Parathyroid adenoma (tissue), 2 donors: ENCODE measurements around the gene ETS1.
A peak's percentile ranks its signal among the peaks of the same experiment; 100 is the strongest.

Experiments
- H2AFZ ChIP-seq: fragments of 300-600 bp; sonication (generic); one replicate; pipeline ENCODE4 v1.7.0; 2017; ENCODE audit warnings: antibody characterized with exemption, mild to moderate bottlenecking
- H3K27ac ChIP-seq: fragments of 300-600 bp; sonication (generic); one replicate; pipeline ENCODE4 v1.7.0; 2017
- H3K27me3 ChIP-seq: fragments of 300-600 bp; sonication (generic); one replicate; pipeline ENCODE4 v1.7.0; 2017; ENCODE audit warnings: low read length; ENCODE audit not compliant: control insufficient read depth, insufficient read depth
- H3K36me3 ChIP-seq: fragments of 300-600 bp; sonication (generic); one replicate; pipeline ENCODE4 v1.7.0; 2017; ENCODE audit warnings: low read length; ENCODE audit not compliant: control insufficient read depth, insufficient read depth
- H3K4me1 ChIP-seq: fragments of 300-600 bp; sonication (generic); one replicate; pipeline ENCODE4 v1.7.0; 2017; ENCODE audit warnings: control low read depth
- H3K4me2 ChIP-seq: fragments of 300-600 bp; sonication (generic); one replicate; pipeline ENCODE4 v1.7.0; 2017; ENCODE audit warnings: low read length
- H3K4me3 ChIP-seq: fragments of 300-600 bp; sonication (generic); one replicate; pipeline ENCODE4 v1.7.0; 2017; ENCODE audit warnings: low read depth, low read length
- H3K79me2 ChIP-seq: fragments of 300-600 bp; sonication (generic); one replicate; pipeline ENCODE4 v1.7.0; 2017; ENCODE audit warnings: control low read depth
- H3K9ac ChIP-seq: fragments of 300-600 bp; sonication (generic); one replicate; pipeline ENCODE4 v1.7.0; 2017; ENCODE audit warnings: mild to moderate bottlenecking
- H3K9me3 ChIP-seq: fragments of 300-600 bp; sonication (generic); one replicate; pipeline ENCODE4 v1.7.0; 2017; ENCODE audit warnings: low read length; ENCODE audit not compliant: control insufficient read depth
- CTCF ChIP-seq: fragments of 300-600 bp; sonication (generic); IDR thresholded peaks from one replicate; pipeline ENCODE4 v1.7.0; 2017; ENCODE audit warnings: antibody characterized with exemption, mild to moderate bottlenecking
- donor health status: primary hyperparathyroidism.

Gene ETS1

GRCh38 chr11:128569291-128569690 is 18.1 kb downstream of the ETS1 start:
- Histone ChIP-seq H3K27ac (no peak overlapping the region), H3K4me1 (no peaks in the 10 kb centered on the region), H2AFZ (no peak overlapping the region), H3K4me3 (no peak overlapping the region), H3K9me3 (no peaks in the 10 kb centered on the region), H3K27me3 (no peaks in the 10 kb centered on the region), H3K9ac (no peak overlapping the region), H3K36me3 (no peaks in the 10 kb centered on the region), H3K79me2 (no peaks in the 10 kb centered on the region), H3K4me2 (no peak overlapping the region)
- no peak for TF ChIP-seq CTCF

- Histone ChIP-seq H3K4me3 (no peak overlapping the region), H3K9ac (no peak overlapping the region), H2AFZ (no peak overlapping the region), H3K27ac (peak overlapping the region; percentile 56), H3K4me1 (no peaks in the 10 kb centered on the region), H3K4me2 (no peak overlapping the region), H3K9me3 (no peaks in the 10 kb centered on the region), H3K36me3 (no peaks in the 10 kb centered on the region), H3K27me3 (no peaks in the 10 kb centered on the region), H3K79me2 (no peaks in the 10 kb centered on the region)
- no peak for TF ChIP-seq CTCF
Observed at GRCh38 chr11:128568166-128568778, 19.1 kb downstream of the ETS1 start.

GRCh38 chr11:128567130-128567529 is 20.2 kb downstream of the ETS1 start:
- Histone ChIP-seq H3K9ac (no peak overlapping the region), H3K4me1 (no peaks in the 10 kb centered on the region)

GRCh38 chr11:128565881-128566280 is 21.5 kb downstream of the ETS1 start:
- Histone ChIP-seq H3K4me3 (no peak overlapping the region), H3K9ac (no peak overlapping the region), H3K79me2 (no peaks in the 10 kb centered on the region), H3K36me3 (no peaks in the 10 kb centered on the region), H3K27ac (no peak overlapping the region), H3K4me1 (no peaks in the 10 kb centered on the region), H3K9me3 (no peaks in the 10 kb centered on the region), H3K4me2 (no peak overlapping the region), H2AFZ (no peak overlapping the region), H3K27me3 (no peaks in the 10 kb centered on the region)
- TF ChIP-seq CTCF: no peak

More at GRCh38 chr11:128567130-128567529, 20.2 kb downstream of the ETS1 start:
- Histone ChIP-seq H3K27me3 (no peaks in the 10 kb centered on the region), H3K36me3 (no peaks in the 10 kb centered on the region), H3K4me2 (no peak overlapping the region), H3K9me3 (no peaks in the 10 kb centered on the region), H3K27ac (peak overlapping the region; percentile 56), H3K4me3 (no peak overlapping the region), H2AFZ (no peak overlapping the region), H3K79me2 (no peaks in the 10 kb centered on the region)
- TF ChIP-seq CTCF: no peak

GRCh38 chr11:128564642-128565245 is 22.6 kb downstream of the ETS1 start:
- Histone ChIP-seq H3K4me3 (no peak overlapping the region), H2AFZ (no peak overlapping the region), H3K9ac (no peak overlapping the region), H3K27ac (peak overlapping the region; percentile 11), H3K79me2 (no peaks in the 10 kb centered on the region), H3K4me1 (no peaks in the 10 kb centered on the region), H3K4me2 (no peak overlapping the region), H3K27me3 (no peaks in the 10 kb centered on the region), H3K9me3 (no peaks in the 10 kb centered on the region), H3K36me3 (no peaks in the 10 kb centered on the region)
- TF ChIP-seq CTCF: no peak
